Mucosa of gallbladder (tissue), 1 donor: ENCODE results near the gene ZNF615. TPM values are rescaled to one million over a fixed set of nuclear protein-coding genes. Genes with fewer than 3 reads are reported as not detected.
A peak's percentile ranks its signal among the peaks of the same experiment; 100 is the strongest.
"Not testable (repeated sequence)": the region's sequence is repeated elsewhere in the genome, so short reads cannot be mapped to it uniquely, and the experiment has no call there.

ENCODE experiments used
- DNase-seq: peaks from one replicate; pipeline ENCODE4 v3.0.0-alpha.2; 2020; ENCODE audit warnings: low spot score
- total RNA-seq: library from RNA; stranded (reverse); gene quantifications from one replicate; pipeline ENCODE4 v1.2.1, GENCODE V29; 2021
- donor health status: DM: no; HTN: no; CAD: no.

Gene ZNF615
- 12.2 TPM for total RNA-seq

DNA sequence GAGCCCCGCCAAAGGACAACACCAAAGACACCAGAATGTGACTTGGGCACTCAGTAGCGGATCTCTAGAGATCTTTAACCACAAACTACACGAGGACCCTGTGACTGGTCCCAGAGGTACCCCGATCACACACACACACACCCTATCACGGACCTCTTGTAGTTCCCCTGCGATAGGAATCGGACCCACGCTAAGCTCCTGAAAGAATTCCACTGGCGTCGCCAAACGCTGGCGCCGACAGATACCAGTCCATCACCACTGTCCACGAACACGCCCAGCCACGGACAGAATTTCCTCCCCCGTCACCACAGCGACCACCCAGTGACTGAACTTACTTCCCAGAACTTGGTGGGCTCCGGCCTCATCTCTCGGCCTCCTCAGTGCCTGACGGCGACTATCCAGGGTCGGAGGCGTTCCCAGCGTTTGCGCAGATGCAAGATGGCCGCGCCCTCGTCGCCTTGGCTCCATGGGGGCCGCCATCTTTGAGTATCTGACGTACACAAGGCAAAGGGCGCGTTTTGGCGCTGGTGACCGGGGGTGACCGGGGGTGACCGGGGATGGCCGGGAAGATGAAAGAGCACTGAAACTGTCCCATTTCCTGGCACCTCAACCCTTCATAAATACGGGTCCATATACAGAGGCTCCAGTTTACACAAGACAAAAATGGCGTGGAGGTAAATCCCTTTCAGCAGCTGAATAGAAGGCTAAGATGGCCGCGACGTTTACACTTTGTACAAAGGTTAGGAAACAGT, at the start of gene ZNF615:
Gene ZNF615, minus strand, starts transcription at position 406 of the 752 bp plus-strand sequence. CDS start 4,500 bp downstream, outside the sequence.
- peak; percentile 90 for DNase-seq

DNA sequence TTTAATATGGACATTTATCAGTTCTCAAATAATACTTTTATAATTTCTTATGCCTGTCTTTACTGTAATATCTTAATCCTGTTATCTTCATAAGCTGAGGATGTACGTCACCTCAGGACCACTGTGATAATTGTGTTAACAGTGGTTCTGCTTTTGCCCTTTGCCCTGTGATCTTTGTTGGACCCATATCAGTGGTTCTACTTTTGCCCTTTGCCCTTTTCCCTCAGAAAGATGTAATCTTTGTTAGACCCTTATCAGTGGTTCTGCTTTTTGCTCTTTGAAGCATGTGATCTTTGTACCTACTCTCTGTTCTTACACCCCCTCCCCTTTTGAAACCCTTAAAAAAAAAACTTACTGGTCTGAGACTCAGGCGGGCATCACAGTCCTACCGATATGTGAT, 48.5 kb upstream of the ZNF615 start:
- not testable (repeated sequence) for DNase-seq

DNA sequence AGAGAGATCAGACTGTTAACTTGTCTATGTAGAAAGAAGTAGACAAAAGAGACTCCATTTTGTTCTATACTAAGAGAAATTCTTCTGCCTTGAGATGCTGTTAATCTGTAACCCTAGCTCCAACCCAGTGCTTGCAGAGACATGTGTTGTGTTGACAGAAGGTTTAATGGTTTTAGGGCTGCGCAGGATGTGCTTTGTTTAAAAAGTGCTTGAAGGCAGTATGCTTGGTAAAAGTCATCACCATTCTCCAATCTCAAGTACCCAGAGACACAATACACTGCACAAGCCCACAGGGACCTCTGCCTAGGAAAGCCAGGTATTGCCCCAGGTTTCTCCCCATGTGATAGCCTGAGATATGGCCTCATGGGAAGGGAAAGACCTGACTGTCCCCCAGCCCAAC, 43.7 kb upstream of the ZNF615 start:
- not testable (repeated sequence) for DNase-seq

DNA sequence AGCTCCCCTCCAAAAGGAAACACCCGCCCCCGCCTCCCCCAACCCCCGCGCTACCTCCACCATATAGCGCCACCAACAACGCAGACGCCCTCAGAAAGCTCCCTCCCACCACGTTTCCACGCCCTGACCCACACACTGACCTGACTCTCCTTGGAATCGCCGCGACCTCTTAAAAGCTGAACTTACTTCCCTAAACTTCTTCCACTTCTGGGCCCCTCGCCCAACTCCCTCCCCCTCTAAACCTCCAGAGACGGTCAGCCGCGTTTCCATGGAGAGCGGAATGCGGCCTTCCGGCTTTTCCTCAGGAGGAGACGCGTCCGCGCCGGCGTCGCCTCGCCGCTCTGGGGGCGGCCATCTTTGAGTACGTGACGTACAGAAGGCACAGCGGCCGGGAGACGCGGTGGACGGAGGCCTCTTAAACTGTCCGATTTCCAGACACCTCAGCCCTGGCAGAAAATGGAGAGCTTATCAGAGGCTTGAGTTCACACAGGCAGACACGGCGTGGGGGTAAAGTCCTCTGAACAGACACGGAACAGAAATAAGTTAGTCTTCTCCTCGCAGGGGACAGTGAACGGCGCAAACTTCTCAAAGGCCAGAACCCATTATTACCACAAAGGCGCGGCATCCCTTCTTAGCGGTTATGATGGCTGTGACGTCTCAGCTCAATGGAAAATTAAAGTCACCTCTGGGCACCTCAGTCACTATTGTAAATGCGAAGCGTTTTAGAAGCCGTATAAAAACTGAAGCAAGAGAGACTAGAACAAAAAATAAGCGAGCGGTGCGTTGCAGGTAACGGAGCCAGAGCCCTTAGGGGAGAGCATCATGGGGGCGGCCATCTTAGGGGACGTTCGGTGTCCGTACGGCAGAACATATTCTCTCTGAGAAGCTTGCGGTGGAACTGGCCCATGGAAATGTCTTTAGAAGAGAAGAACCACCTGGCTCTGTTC, 40.8 kb upstream of the ZNF615 start, which contains the start of gene ZNF432:
Gene ZNF432, minus strand, starts transcription at position 284 of the 947 bp plus-strand sequence. CDS start 1,970 bp downstream, outside the sequence.
- DNase-seq = peak; percentile 94

DNA sequence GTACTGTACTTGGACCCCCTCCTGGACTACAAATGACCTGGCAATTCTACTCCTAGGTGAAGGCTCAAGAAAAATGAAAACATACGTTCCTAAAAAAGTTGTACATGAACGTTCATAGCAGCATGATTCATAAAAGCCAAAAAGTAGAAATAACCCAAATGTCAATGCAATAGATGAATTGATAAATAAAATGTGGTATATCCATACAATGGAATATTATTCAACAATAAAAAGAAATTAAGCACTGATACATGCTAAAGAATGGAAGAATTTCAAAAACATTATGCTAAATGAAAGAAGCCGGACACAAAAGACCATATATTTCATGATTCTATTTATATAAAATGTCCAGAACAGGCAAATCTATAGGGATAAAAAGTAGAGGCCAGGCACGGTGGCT, 31.2 kb upstream of the ZNF615 start:
- no peak for DNase-seq

DNA sequence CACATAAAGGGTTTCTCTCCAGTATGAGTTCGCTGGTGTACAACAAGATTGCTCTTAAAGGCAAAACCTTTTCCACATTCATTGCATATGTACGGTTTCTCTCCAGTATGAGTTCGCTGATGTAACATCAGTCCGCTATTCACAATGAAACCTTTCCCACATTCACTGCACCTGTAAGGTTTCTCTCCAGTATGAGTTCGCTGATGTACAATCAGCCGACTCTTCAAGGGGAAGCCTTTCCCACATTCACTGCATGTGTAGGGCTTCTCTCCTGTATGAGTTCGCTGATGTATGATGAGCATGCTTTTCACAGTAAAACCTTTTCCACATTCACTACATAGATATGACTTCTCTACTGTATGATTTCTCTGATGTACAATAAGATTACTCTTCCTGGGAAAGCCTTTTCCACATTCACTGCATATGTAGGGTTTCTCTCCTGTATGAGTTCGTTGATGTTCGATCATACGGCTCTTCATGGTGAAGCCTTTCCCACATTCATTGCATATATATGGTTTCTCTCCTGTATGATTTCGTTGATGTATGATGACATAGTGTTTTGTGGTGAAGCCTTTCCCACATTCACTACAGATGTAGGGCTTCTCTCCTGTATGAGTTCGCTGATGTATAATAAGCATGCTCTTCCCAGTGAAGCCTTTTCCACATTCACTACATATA, 26.2 kb upstream of the ZNF615 start:
- DNase-seq = no peak

DNA sequence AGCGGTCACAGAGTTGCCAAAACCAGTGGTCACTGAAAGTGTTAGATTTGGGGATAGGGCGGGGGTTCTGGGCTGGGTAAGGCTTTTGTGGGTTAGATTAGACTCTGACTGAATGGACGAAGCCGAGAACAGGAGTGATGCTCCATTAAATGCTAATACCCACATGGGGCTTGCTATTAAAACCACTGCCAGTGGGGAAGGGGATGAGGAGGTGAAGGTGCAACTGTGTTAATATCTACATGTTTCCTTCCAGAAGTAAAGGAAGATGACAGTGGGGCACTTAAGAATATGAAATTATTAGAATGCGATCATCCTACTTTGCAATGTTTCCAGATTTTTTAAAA, 20.7 kb upstream of the ZNF615 start:
- no peak for DNase-seq

DNA sequence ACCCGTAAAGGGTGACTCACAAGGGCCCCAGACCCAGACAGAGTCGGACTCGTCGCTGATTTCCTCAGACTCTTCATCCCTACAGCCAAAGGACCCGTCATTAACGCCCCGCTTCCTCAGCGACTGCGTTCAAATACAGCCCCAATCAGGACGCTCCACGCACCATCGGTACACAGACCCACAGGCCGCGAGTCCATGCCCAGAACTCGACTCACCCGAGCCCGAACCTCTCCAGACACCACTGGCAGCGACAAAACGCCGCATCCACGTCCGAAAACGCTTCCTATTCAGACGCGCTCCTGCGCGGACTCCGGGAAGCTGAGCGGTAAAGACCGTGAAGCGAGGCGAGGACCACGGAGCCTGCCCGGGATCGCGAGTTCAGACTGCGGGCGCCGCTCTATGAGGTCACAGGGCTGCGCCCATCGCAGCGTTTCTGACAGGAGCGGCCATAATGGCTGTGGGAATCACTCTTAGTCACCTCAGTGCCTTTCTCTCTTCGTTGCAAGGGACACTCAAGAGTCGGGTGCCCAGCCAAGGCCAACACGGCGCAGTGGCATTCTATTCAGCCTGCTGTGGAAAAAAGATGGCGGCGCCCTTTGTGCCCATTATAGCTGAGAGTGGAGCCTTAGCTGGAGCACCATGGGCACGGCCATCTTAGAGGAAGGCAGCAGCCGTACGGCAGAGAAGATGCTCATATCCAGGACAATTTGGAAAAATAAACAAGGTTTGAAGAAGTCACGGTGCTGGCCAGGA, 20.2 kb upstream of the ZNF615 start, which contains the start of gene ZNF614:
Gene ZNF614, minus strand, starts transcription at position 353 of the 753 bp plus-strand sequence. CDS start 2,634 bp downstream, outside the sequence.
- peak; percentile 89 for DNase-seq

DNA sequence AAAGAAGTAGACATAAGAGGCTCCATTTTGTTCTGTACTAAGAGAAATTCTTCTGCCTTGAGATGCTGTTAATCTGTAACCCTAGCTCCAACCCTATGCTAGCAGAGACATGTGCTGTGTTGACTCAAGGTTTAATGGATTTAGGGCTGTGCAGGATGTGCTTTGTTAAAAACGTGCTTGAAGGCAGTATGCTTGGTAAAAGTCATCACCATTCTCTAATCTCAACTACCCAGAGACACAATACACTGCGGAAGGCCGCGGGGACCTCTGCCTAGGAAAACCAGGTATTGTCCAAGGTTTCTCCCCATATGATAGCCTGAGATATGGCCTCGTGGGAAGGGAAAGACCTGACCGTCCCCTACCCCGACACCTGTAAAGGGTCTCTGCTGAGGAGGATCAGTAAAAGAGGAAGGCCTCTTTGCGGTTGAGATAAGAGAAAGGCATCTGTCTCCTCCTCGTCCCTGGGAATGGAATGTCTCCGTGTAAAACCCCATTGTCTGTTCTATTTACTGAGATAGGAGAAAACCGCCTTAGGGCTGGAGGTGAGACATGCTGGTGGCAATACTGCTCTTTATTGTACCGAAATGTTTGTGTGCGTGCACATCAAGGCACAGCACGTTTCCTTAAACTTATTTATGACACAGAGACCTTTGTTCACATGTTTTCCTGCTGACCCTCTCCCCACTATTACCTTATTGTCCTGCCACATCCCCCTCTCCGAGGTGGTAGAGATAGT, 18.4 kb upstream of the ZNF615 start:
- not testable (repeated sequence) for DNase-seq

DNA sequence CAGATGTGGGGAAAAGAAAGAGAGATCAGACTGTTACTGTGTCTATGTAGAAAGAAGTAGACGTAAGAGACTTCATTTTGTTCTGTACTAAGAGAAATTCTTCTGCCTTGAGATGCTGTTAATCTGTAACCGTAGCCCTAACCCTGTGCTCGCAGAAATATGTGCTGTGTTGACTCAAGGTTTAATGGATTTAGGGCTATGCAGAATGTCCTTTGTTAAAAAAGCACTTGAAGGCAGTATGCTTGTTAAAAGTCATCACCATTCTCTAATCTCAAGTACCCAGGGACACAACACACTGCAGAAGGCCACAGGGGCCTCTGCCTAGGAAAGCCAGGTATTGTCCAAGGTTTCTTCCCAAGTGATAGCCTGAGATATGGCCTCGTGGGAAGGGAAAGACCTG, 16.5 kb upstream of the ZNF615 start:
- not testable (repeated sequence) for DNase-seq

DNA sequence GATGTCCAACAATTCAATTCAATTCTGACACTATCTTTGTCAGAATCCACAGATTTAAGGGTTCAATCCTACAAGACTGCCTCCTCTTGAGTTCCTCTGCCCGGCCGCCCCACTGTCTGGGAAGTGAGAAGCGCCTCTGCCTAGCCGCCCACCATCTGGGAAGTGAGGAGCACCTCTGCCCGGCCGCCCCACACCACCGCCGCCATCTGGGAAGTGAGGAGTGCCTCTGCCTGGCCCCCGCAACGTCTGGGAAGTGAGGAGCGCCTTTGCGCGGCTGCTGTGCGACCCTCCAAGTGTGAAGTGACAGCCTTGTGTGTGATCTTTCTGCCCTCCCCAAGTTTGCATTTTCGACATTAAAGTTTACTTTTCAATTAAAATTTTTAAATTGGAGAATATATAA, 14.2 kb upstream of the ZNF615 start:
- DNase-seq = no peak

DNA sequence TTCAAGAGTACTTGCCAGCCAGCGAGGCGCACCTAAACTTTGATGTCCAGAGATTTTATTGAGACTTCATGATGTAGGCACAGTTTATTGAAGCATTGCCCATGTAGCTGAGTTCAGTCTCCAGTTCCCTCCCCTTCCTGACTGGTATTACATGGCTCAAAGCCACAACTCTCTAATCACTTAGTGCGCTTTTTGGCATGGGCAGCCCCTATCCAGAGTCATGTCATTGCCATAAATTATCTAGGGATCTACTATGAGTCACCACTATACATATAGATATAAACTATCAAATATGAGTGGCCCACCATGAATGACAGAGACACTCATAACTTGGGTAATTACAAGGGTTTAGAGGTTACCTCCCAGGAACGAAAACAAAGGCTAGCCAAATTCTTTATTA, 12.5 kb upstream of the ZNF615 start:
- no peak for DNase-seq

DNA sequence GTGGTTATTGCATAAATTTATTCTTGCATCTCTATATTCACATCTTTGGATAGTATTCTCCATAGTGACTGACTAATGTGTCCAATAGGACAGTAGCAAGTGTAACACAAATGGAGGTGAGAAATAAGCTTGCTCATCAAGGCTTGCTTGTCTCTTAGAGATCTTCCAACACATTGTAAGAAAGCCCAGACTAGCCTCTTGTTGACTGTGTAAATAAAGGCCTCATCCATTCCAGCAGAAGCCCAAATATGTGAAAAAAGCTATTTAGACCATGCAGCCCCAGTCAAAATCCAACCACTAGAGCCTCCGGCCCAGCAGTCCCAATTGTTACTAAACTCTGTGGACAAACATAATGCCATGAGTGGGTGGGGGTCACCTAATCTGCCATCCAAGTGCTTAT, 2.7 kb upstream of the ZNF615 start:
- no peak for DNase-seq

DNA sequence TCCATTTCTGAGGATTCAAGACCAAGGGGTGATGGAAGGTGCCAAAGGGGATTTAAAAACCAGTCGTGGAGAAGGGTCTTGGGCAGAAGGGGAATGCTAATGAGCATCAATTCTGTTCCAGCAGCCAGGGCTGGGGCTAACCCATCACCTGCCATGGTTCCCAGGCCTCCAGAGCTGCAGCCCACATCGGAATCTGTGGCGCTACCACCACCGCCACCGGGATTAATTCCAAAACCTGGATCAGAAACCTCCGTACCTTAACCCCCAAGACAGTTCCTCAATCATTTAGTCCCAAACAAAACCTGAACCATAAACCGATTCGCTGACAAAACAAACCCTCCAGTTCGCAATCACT, 583 bp downstream of the ZNF615 start:
- no peak for DNase-seq

DNA sequence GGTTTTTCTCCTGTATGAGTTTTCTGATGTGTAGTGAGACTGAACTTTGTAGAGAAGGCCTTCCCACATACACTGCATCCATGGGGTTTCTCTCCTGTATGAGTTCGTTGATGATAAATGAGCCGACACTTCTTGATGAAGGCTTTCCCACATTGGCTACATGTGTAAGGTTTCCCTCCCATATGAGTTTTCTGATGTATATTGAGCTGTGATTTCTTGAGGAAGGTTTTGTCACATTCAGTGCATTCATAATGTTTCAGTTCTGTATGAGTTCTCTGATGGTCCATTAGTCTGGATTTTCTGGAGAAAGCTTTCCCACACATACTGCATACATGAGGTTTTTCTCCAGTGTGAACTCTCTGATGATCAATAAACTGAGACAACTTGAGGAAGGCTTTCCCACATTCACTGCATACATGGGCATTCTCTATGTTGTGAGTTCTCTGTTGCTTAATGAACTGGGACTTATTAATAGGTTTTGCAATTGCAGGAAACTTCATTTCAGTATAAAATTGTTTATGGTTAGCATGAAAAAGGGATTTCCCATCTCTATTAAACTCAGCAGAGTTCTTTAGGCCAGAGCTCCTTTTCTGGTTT, 13.9 kb downstream of the ZNF615 start:
- no peak for DNase-seq

DNA sequence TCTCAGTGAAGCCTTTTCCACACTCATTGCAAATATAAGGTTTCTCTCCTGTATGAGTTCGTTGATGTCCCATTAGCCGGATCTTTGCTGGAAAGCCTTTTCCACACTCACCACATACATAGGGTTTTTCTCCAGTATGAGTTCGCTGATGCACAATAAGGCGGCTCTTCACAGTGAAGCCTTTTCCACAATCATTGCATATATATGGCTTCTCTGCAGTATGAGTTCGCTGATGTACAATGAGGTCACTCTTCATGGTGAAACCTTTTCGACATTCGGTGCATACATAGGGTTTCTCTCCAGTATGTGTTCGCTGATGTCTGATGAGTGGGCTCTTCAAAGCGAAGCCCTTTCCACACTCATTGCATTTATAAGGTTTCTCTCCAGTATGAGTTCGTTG, 14.6 kb downstream of the ZNF615 start:
- DNase-seq = no peak

DNA sequence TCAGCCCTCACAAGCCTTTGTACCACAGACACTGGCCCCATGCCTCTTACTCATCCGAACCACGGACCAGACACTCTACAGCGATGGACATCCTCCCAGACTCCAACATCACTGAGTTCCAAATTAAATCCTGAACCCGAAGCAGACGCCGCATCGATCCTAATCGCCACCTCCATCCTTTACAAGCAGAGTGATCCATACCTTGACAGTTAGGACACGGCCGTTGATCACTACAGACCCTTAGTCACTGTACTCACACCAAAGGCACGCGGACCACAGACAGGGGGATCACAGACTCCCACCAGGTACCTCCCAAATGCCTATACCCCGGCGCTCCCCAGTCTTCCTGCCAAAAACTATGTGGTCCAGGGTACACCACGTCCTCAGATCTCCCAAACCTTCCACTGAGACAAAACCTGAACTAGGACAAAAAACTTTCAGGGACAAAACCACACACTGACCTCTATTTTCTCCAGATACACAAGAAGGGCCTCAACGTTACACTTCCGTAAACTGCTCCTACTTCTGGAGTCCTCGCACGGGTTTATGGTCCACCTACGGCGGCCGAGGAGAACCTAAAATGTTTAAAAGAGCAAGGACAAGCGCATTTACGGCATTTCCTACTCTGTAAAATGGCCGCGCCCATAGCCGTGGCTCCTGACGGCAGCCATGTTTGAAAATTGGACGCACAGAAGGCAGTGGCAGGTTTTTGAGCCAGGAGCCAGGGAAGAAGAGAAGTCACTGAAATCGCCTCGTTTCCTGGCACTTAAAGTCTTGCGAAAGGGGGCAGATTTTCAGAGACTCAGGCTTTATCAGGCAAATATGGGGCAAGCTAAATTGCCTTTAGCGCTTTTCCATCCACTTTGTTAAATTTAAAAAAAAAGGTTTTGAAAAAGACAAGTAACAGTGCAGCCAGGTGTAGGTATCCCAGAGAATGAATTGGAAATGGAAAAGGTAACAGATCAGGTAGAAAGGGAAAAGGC, 21.4 kb downstream of the ZNF615 start, which contains the start of gene ZNF350:
Gene ZNF350, minus strand, starts transcription at position 532 of the 983 bp plus-strand sequence. CDS start 12,480 bp downstream, outside the sequence.
- peak; percentile 98 for DNase-seq

DNA sequence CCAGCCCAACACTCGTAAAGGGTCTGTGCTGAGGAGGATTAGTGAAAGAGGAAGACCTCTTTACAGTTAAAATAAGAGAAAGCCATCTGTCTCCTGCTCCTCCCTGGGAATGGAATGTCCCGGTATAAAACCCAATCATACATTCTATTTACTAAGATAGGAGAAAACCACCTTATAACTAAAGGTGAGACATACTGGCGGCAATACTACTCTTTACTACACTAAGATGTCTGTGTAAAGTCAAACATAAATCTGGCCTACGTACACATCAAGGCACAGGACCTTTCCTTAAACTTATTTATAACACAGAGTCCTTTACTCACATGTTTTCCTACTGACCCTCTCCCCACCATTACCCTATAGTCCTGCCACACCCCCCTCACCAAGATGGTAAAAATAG, 24.6 kb downstream of the ZNF615 start:
- DNase-seq = no peak

DNA sequence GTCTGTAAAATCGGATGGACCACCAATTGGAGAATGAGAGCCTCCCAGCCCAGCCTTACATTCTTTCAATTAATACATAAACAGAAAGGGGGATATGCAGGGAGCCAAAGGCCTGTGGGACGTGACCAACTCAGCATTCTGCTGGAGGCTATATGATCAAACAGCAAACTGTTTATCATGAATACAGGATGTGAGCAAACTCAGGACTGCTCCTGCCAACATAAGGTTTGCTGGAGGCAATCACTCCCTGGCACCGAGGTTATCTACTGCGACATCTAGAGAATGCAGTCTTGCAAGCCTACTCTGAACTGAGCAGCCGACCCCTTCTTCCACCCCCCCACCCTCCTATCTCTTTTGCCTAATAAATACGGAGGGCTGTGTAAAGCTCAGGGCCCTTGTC, 27.1 kb downstream of the ZNF615 start:
- DNase-seq = not testable (repeated sequence)
